ENCODE data around the gene FUBP3.

DNA sequence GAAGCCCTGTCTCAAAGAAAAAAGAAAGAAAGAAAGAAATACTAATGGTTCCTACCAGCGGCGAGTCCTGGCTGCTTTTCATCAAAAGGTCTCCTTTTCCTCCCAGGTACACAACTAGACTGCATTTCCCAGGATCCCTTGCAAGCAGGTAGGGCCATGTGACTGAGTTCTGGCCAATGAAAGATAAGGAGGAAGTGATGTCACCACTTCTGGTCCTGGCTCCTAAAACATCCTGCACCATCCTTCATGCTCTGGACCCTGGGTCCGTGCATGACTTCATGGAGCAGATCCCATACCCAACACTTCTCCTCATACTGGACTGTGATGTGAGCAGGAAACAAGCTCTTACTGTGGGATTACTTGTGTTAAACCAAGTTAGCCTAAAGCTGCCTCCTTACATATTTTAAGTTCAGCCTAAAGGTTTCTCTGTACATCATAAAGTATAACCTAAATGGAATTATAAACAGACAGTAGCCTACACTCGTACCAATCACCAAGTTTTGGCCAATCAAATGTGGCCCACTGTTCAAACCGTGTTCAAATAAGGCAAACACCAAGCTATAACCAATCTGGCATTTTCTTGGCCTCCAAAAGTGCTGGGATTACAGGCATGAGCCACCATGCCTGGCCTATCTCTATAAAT is 30.2 kb upstream of the FUBP3 start:
- TF ChIP-seq GATA2 (IDR thresholded peaks at IDR 0.05; ENCODE audit: low read depth, low read length) = no peak
- no peak for TF ChIP-seq GATA3 (IDR thresholded peaks at IDR 0.05; ENCODE audit: low read depth, low read length)
